OCI-LY7 (cell line): ENCODE measurements around the gene CIDEB. TPM values are rescaled to one million over a fixed set of nuclear protein-coding genes. Genes with fewer than 3 reads are reported as not detected.

Source experiments
- BruUV-seq: library from RNA; stranded (reverse); fragments of 400-500 nt; replicated peaks from 2 replicates; lab custom pipeline; 2021; lab: Mats Ljungman, UMichigan
- CTCF ChIA-PET: fragments of 300-600 bp; sonication (Branson Sonifier 250); formaldehyde crosslinking; loops from one replicate; lab custom pipeline; 2022; ENCODE audit warnings: antibody characterized with exemption; ENCODE audit not compliant: unreplicated experiment; lab: Charles Lee
- POLR2A ChIA-PET: fragments of 300-600 bp; sonication (Branson Sonifier 250); formaldehyde crosslinking; loops from one replicate; lab custom pipeline; 2022; ENCODE audit warnings: antibody characterized with exemption; lab: Charles Lee
- DNase-seq: peaks from one replicate; pipeline ENCODE4 v3.0.0-alpha.2; 2015; ENCODE audit warnings: low spot score
- H2AFZ ChIP-seq: fragments of 200-600 bp; sonication (generic), shearing (Covaris generic); 2 replicates; pipeline ENCODE4 v1.6.1; 2014; ENCODE audit warnings: mild to moderate bottlenecking, antibody characterized with exemption, low read length, moderate library complexity
- H3K27ac ChIP-seq: fragments of 200-600 bp; sonication (generic); 2 replicates; pipeline ENCODE4 v1.5.1; 2014; ENCODE audit warnings: mixed run types, low read depth, mild to moderate bottlenecking, moderate library complexity, low read length, inconsistent platforms; ENCODE audit not compliant: poor library complexity, severe bottlenecking
- H3K36me3 ChIP-seq: fragments of 200-600 bp; sonication (generic); 2 replicates; pipeline ENCODE4 v1.6.1; 2014; ENCODE audit warnings: mild to moderate bottlenecking, antibody characterized with exemption, low read length, moderate library complexity, mixed read lengths; ENCODE audit not compliant: insufficient read depth
- H3K4me1 ChIP-seq: fragments of 200-600 bp; sonication (generic); 2 replicates; pipeline ENCODE4 v1.5.1; 2014; ENCODE audit warnings: mild to moderate bottlenecking, low read length; ENCODE audit not compliant: insufficient read depth, poor library complexity, severe bottlenecking
- H3K4me2 ChIP-seq: fragments of 200-600 bp; sonication (generic); 2 replicates; pipeline ENCODE4 v1.6.1; 2014; ENCODE audit warnings: mild to moderate bottlenecking, low read length
- H3K4me3 ChIP-seq: fragments of 200-600 bp; sonication (generic); 2 replicates; pipeline ENCODE4 v1.5.1; 2014; ENCODE audit warnings: mild to moderate bottlenecking, low read depth, low read length; ENCODE audit not compliant: poor library complexity, severe bottlenecking
- H3K79me2 ChIP-seq: fragments of 200-600 bp; sonication (generic); 2 replicates; pipeline ENCODE4 v1.6.1; 2016; ENCODE audit warnings: low read depth, mild to moderate bottlenecking, low read length, moderate library complexity, mixed read lengths; ENCODE audit not compliant: insufficient read depth
- H3K9me2 ChIP-seq: fragments of 200-600 bp; sonication (generic); 2 replicates; pipeline ENCODE4 v1.6.1; 2016; ENCODE audit warnings: mild to moderate bottlenecking, low read length, mixed read lengths; ENCODE audit not compliant: insufficient read depth
- H3K9me3 ChIP-seq: fragments of 200-600 bp; sonication (generic); 2 replicates; pipeline ENCODE4 v1.6.1; 2014; ENCODE audit warnings: mild to moderate bottlenecking, mixed run types, low read length, mixed read lengths
- H4K20me1 ChIP-seq: fragments of 200-600 bp; sonication (generic); 2 replicates; pipeline ENCODE4 v1.6.1; 2014; ENCODE audit warnings: mild to moderate bottlenecking, antibody characterized with exemption, low read length, moderate library complexity, mixed read lengths; ENCODE audit not compliant: insufficient read depth
- CTCF ChIP-seq: fragments of 200-600 bp; sonication (generic); conservative IDR thresholded peaks from 2 replicates; pipeline ENCODE4 v1.5.1; 2014; ENCODE audit warnings: mild to moderate bottlenecking, antibody characterized with exemption, low read length, moderate library complexity, mixed read lengths
- EZH2phosphoT487 ChIP-seq: fragments of 200-600 bp; sonication (generic); IDR thresholded peaks from 2 replicates; pipeline ENCODE4 v1.6.1; 2018; ENCODE audit warnings: low read depth, borderline replicate concordance, mild to moderate bottlenecking, mixed run types, antibody characterized with exemption, low read length, moderate library complexity, mixed read lengths
- intact Hi-C: fragments of 100-400 bp; cut with micrococcal nuclease; formaldehyde crosslinking; loops from one replicate; pipeline ENCODE4 v1.10.0; 2022; ENCODE audit not compliant: unreplicated experiment
- total RNA-seq, 2 experiments: library from RNA; depleted of rRNA in 1 of 2; stranded (reverse); fragments of >200 nt in 1 of 2; shearing (Covaris generic) in 1 of 2; gene quantifications; 2 replicates each; pipeline ENCODE4 v1.2.3, GENCODE V29; 2014 to 2022

The CIDEB gene
- total RNA-seq, 2 experiments from 2014 or later = 1.6 TPM; not detected in 1

GRCh38 chr14:24266344-24267244 is 41.2 kb downstream of the CIDEB start:
- TF ChIP-seq EZH2phosphoT487 (no peak), CTCF (no peak)
- no peak overlapping the region for H2AFZ ChIP-seq
- H4K20me1 ChIP-seq = no peaks in the 10 kb centered on the region
- no peak overlapping the region for H3K27ac ChIP-seq
- H3K79me2 ChIP-seq = no peaks in the 10 kb centered on the region
- DNase-seq = no peak
- intact Hi-C loops = no loop called here
- no peak overlapping the region for H3K4me3 ChIP-seq
- H3K9me3 ChIP-seq = no peaks in the 10 kb centered on the region
- BruUV-seq = no TSS peak
- ChIA-PET CTCF (no interaction called here), POLR2A (interaction anchor here (0.6 kb wide), 1 partner anchor 140 kb away, joined by 3 read pairs; no protein-coding TSS in a partner anchor)
- peaks cover 18% of the 10 kb centered on the region for H3K4me1 ChIP-seq
- H3K36me3 ChIP-seq = no peaks in the 10 kb centered on the region
- H3K9me2 ChIP-seq = no peaks in the 10 kb centered on the region
- H3K4me2 ChIP-seq = no peak overlapping the region

GRCh38 chr14:24264298-24264697 is 43.5 kb downstream of the CIDEB start:
- no peak overlapping the region for H2AFZ ChIP-seq
- H3K9me3 ChIP-seq = no peaks in the 10 kb centered on the region
- BruUV-seq = no TSS peak
- TF ChIP-seq CTCF = no peak
- no peak for TF ChIP-seq EZH2phosphoT487
- H3K27ac ChIP-seq = no peak overlapping the region
- no peaks in the 10 kb centered on the region for H3K9me2 ChIP-seq
- H3K4me1 ChIP-seq = peaks cover 12% of the 10 kb centered on the region
- DNase-seq = peak; percentile 27
- H3K79me2 ChIP-seq = no peaks in the 10 kb centered on the region
- H4K20me1 ChIP-seq = no peaks in the 10 kb centered on the region
- no peak overlapping the region for H3K4me3 ChIP-seq
- H3K36me3 ChIP-seq = no peaks in the 10 kb centered on the region
- no peak overlapping the region; the same call in 1 of the 2 replicates for H3K4me2 ChIP-seq
- POLR2A ChIA-PET = no interaction called here
- CTCF ChIA-PET = no interaction called here
- intact Hi-C loops = no loop called here

- POLR2A ChIA-PET = no interaction called here
- TF ChIP-seq CTCF = no peak
- TF ChIP-seq EZH2phosphoT487 = no peak
- intact Hi-C loops = no loop called here
- H3K4me2 ChIP-seq = no peak overlapping the region
- no peak for DNase-seq
- no peak overlapping the region for H3K4me3 ChIP-seq
- no peak overlapping the region for H3K27ac ChIP-seq
- no peaks in the 10 kb centered on the region for H3K9me2 ChIP-seq
- no peaks in the 10 kb centered on the region for H4K20me1 ChIP-seq
- H3K36me3 ChIP-seq = no peaks in the 10 kb centered on the region
- CTCF ChIA-PET = no interaction called here
- H2AFZ ChIP-seq = no peak overlapping the region
- H3K9me3 ChIP-seq = no peaks in the 10 kb centered on the region
- H3K79me2 ChIP-seq = no peaks in the 10 kb centered on the region
- BruUV-seq = no TSS peak
- H3K4me1 ChIP-seq = peaks cover 12% of the 10 kb centered on the region
Observed at GRCh38 chr14:24263848-24264247, 43.9 kb downstream of the CIDEB start.
